ENCODE results near the gene SHISA9. TPM values are rescaled to one million over a fixed set of nuclear protein-coding genes. Genes with fewer than 3 reads are reported as not detected.

The SHISA9 gene
- total and polyA plus RNA-seq, 2 of the 4 experiments (the other 2 are of a cell fraction), result under 0.01 TPM; not detected in 1

DNA sequence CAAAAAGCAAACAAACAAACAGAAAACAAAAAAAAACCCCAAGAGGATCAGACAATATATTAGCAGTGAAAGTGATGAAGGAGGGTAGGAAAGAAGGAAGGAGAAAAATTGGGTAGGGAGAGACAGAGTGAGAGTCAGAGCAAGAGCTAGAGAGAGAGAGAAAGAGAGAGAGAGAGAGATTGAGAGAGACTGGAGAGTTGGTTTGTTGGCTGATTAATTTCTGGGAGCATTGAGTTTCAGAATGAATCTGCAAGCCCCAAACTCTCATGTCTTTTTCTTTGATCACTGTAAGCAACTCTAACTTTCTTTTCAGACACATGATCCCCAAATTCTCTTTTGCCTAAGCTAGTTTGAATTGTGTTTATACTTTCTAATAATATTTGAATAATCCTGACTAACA is 388.1 kb downstream of the SHISA9 start:
- H3K27ac ChIP-seq (ENCODE audit: insufficient read depth, low read length), result no peak overlapping the region
- no peak overlapping the region for H3K23ac ChIP-seq (ENCODE audit: low read depth, low read length)
- H3K4ac ChIP-seq (ENCODE audit: low read depth, low read length), result no peak overlapping the region
- no peak for TF ChIP-seq MAFK (IDR thresholded peaks at IDR 0.05; ENCODE audit: low read depth, low read length)
- TF ChIP-seq BHLHE40 (IDR thresholded peaks at IDR 0.05; ENCODE audit: low read depth, low read length), result no peak
- TF ChIP-seq, protein P1, sequence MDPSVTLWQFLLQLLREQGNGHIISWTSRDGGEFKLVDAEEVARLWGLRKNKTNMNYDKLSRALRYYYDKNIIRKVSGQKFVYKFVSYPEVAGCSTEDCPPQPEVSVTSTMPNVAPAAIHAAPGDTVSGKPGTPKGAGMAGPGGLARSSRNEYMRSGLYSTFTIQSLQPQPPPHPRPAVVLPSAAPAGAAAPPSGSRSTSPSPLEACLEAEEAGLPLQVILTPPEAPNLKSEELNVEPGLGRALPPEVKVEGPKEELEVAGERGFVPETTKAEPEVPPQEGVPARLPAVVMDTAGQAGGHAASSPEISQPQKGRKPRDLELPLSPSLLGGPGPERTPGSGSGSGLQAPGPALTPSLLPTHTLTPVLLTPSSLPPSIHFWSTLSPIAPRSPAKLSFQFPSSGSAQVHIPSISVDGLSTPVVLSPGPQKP (IDR thresholded peaks at IDR 0.05; ENCODE audit: borderline replicate concordance, low read depth, low read length), result no peak
- no peak for TF ChIP-seq RAD21 (IDR thresholded peaks at IDR 0.05; ENCODE audit: low read length)
- TF ChIP-seq MAZ (IDR thresholded peaks at IDR 0.05; ENCODE audit: borderline replicate concordance, low read depth, low read length), result no peak
- no peak for TF ChIP-seq CHD1 (IDR thresholded peaks at IDR 0.05; ENCODE audit: low read depth, low read length)
- intact Hi-C loops (cut with micrococcal nuclease) (no loop called here), in situ Hi-C loops (cut with MboI; ENCODE audit: low sequenced_read_pairs) (no loop called here), dilution Hi-C loops (cut with HindIII; ENCODE audit: low sequenced_read_pairs, unreplicated experiment) (no loop called here)
- no peak overlapping the region for H4K91ac ChIP-seq (ENCODE audit: insufficient read depth, low read depth, low read length)
- ATAC-seq (ENCODE audit: low read depth) (no peak), DNase-seq (no peak)
- H3K14ac ChIP-seq (replicated peaks; ENCODE audit: low read depth, low read length), result no peak overlapping the region
- H2BK5ac ChIP-seq (ENCODE audit: low read depth, low read length, poor library complexity, severe bottlenecking), result no peak overlapping the region
- H3K4me1 ChIP-seq (ENCODE audit: control insufficient read depth, insufficient read depth, low read length), result no peaks in the 10 kb centered on the region
- no peaks in the 10 kb centered on the region for H3K79me1 ChIP-seq (ENCODE audit: low read depth in 1 of 2, low read length in 2 of 2)
- no peak overlapping the region for H2AK9ac ChIP-seq (replicated peaks; ENCODE audit: low read depth, low read length, poor library complexity)
- H3K56ac ChIP-seq (ENCODE audit: extremely low read depth, insufficient read depth, low read length), result no peak overlapping the region
- no peaks in the 10 kb centered on the region for H3K9me1 ChIP-seq (ENCODE audit: insufficient read depth, low read length)
- no peaks in the 10 kb centered on the region for H4K20me1 ChIP-seq (ENCODE audit: insufficient read depth, low read length)
- H4K8ac ChIP-seq (ENCODE audit: low read depth in 2 of 2, low read length in 2 of 2), result no peak overlapping the region
- no TSS peak for BruUV-seq (replicated peaks)
- no peak overlapping the region for H2AFZ ChIP-seq (replicated peaks; ENCODE audit: low read length, poor library complexity)
- H3K36me3 ChIP-seq (ENCODE audit: control insufficient read depth, insufficient read depth, low read length), result no peaks in the 10 kb centered on the region
- ChIA-PET POLR2A (ENCODE audit: unreplicated experiment) (no interaction called here), CTCF (no interaction called here)
- H2BK120ac ChIP-seq (ENCODE audit: low read depth, low read length), result no peak overlapping the region
- no peak overlapping the region for H2AK5ac ChIP-seq (ENCODE audit: low read depth, low read length)
- no peak overlapping the region for H3K4me3 ChIP-seq (ENCODE audit: insufficient read depth, low read depth, low read length)
- no peak overlapping the region for H3K9ac ChIP-seq (ENCODE audit: low read depth, low read length)
- peaks cover 12% of the 10 kb centered on the region for H3K9me3 ChIP-seq (ENCODE audit: control insufficient read depth, insufficient read depth, low read length)
- H3K27me3 ChIP-seq (ENCODE audit: control insufficient read depth, insufficient read depth, low read length), result no peaks in the 10 kb centered on the region
- no peak overlapping the region for H3K18ac ChIP-seq (ENCODE audit: low read depth, low read length)
- no peak overlapping the region for H3K4me2 ChIP-seq (ENCODE audit: low read depth, low read length)
- H2BK20ac ChIP-seq (ENCODE audit: low read depth, low read length), result no peak overlapping the region
- H4K5ac ChIP-seq (ENCODE audit: low read depth, low read length), result no peak overlapping the region
- no peak overlapping the region for H2BK15ac ChIP-seq (ENCODE audit: low read depth, low read length)

Other genes starting within 250 kb of the SHISA9 start
- 6.4 and 6.5 TPM in 2 replicates for gene CPPED1, start 97.7 kb upstream of the SHISA9 start, total RNA-seq (2012; rRNA removed)
- 4.3 and 5.1 TPM in 2 replicates for gene CPPED1, start 97.7 kb upstream of the SHISA9 start, polyA plus RNA-seq (2012; rRNA removed)